PFSK-1 (cell line): Measurements from ENCODE around the gene GTSF1L.

Experiments
- FOXP2 ChIP-seq: optimal IDR thresholded peaks from 2 replicates; pipeline ENCODE3; 2011; ENCODE audit warnings: borderline replicate concordance, control low read depth, inconsistent platforms; ENCODE audit not compliant: insufficient read depth; ENCODE audit errors: extremely low read length, extremely low read depth
- POLR2AphosphoS5 ChIP-seq: IDR thresholded peaks from 2 replicates; pipeline ENCODE4 v1.6.1; 2012; ENCODE audit warnings: low read depth, mild to moderate bottlenecking, control low read depth, low read length, moderate library complexity
- REST ChIP-seq, 2 experiments: IDR thresholded peaks; 2 replicates each; pipeline versions ENCODE4 v1.6.1 to v1.8.0; 2011 to 2012; ENCODE audit warnings: low read depth in 2 of 2, low read length in 2 of 2, control low read depth in 1 of 2, inconsistent platforms in 1 of 2, mild to moderate bottlenecking in 1 of 2, moderate library complexity in 1 of 2; ENCODE audit not compliant: insufficient read depth in 1 of 2
- TAF1 ChIP-seq: IDR thresholded peaks from 2 replicates; pipeline ENCODE4 v1.6.1; 2012; ENCODE audit warnings: low read length, control low read depth, borderline replicate concordance; ENCODE audit not compliant: insufficient read depth

- TF ChIP-seq REST (IDR thresholded peaks at IDR 0.05; ENCODE audit: insufficient read depth in 1 of 2, low read depth in 2 of 2, low read length in 2 of 2) = no peak
- no peak for TF ChIP-seq POLR2AphosphoS5
- TF ChIP-seq TAF1 = no peak
- TF ChIP-seq FOXP2 = no peak
These were observed 11.1 kb upstream of the GTSF1L start for GRCh38 chr20:43737925-43738324.
